Measurements from ENCODE around the gene NET1. TPM values are rescaled to one million over a fixed set of nuclear protein-coding genes. Genes with fewer than 3 reads are reported as not detected.
"Not testable (repeated sequence)": the region's sequence is repeated elsewhere in the genome, so short reads cannot be mapped to it uniquely, and the experiment has no call there.

Gene NET1
- polyA plus RNA-seq, 1 experiment, result 62.5 TPM

DNA sequence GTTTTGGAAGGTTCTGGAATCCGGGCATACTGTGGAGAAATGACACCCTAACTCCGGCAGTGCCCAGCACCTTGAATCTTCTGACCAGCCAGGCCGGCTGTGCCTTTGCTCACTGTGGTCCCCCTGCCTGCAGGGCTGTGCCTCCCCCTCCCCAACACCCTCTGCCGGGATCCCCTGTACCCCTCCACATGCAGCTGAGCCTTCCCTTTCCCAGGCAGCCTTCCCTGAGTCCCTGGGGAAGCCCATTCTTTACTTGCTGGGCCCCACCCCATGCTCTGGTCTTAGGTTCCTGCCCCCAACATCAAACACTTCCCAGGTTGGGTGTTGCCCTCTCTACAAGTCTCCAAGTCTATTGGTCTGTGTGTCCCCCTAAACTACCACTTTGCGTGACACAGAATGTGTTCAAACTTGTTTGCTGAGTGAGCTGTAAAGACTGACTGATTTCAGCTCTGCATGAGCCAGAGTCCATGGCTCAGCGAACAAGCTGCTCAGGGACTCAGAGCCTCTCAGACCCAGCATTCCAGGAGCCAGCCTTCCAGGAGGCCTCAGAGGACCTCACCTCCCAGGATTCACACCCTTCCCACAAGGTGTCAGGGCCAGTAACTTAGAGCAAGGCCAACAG, 55.4 kb downstream of the NET1 start:
- Histone ChIP-seq H3K27me3 (ENCODE audit: control insufficient read depth, insufficient read depth, low read length) (no peaks in the 10 kb centered on the region), H3K4me3 (ENCODE audit: low read depth, low read length) (no peak overlapping the region), H3K36me3 (ENCODE audit: control insufficient read depth, insufficient read depth, low read length) (no peaks in the 10 kb centered on the region)
- CTCF ChIA-PET, result interaction anchor here (0.8 to 2.2 kb wide), 5 partner anchors 11 to 161 kb away, joined by 3 to 8 read pairs (median 4); no protein-coding TSS in a partner anchor
- POLR2A ChIA-PET, result no interaction called here
- no peak for TF ChIP-seq CTCF (IDR thresholded peaks at IDR 0.05; ENCODE audit: insufficient read depth, low read depth, low read length)
- DNase-seq (ENCODE audit: low read depth), result no peak

DNA sequence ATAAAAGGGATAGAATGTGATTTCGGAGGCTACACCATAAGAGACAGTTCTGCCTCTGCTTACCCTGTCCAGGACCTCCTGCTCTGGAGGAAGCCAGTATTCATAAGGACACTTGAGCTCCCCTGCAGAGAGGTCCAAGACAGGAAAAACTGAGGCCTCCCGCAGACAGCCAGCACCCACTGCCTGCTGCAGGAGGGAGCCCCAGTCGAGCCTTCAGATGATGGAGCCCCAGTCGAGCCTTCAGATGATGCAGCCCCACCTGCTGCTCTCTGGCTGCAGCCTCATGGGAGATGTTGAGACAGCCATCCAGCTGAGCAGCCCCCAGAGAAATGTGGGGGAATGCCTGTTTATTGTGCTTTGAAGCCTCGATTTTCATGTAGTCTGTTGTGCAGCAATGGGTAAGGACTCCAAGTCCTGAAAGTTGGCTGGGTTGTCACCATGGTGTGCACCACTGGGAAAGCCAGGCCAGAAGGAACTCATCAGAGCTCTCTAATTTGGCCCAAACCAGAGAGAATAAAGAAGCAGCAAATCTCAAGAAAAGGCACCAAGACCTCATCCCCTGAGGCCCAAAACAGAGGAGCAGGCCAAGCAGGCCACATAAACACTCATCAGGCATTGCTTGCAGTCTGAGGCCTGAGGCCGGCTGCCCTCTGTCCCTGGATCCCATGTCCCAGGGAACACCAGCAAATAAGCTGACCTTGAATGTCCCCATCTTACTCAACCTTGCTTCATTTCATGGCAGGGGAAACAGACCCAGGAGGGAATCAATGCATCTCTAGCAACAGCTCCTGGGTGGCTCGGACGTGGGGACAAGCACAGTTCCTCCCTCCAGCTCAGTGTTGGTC, 56.1 kb downstream of the NET1 start:
- no peak for DNase-seq (ENCODE audit: low read depth)
- TF ChIP-seq CTCF (IDR thresholded peaks at IDR 0.05; ENCODE audit: insufficient read depth, low read depth, low read length), result no peak
- ChIA-PET POLR2A (no interaction called here), CTCF (interaction anchor here (0.8 to 2.2 kb wide), 3 partner anchors 12 to 155 kb away, joined by 3 to 8 read pairs (median 4); no protein-coding TSS in a partner anchor)
- no peaks in the 10 kb centered on the region for H3K27me3 ChIP-seq (ENCODE audit: control insufficient read depth, insufficient read depth, low read length)
- no peak overlapping the region for H3K4me3 ChIP-seq (ENCODE audit: low read depth, low read length)
- H3K36me3 ChIP-seq (ENCODE audit: control insufficient read depth, insufficient read depth, low read length), result no peaks in the 10 kb centered on the region

- no peak overlapping the region for H3K4me3 ChIP-seq (ENCODE audit: low read depth, low read length)
- ChIA-PET CTCF (interaction anchor here (0.8 kb wide), 1 partner anchor 132 kb away, joined by 3 read pairs; no protein-coding TSS in a partner anchor), POLR2A (no interaction called here)
- TF ChIP-seq CTCF (IDR thresholded peaks at IDR 0.05; ENCODE audit: insufficient read depth, low read depth, low read length), result no peak
- no peaks in the 10 kb centered on the region for H3K27me3 ChIP-seq (ENCODE audit: control insufficient read depth, insufficient read depth, low read length)
- DNase-seq (ENCODE audit: low read depth), result no peak
- H3K36me3 ChIP-seq (ENCODE audit: control insufficient read depth, insufficient read depth, low read length), result no peaks in the 10 kb centered on the region
Observed at GRCh38 chr10:5469353-5470061, 57.1 kb downstream of the NET1 start.

- Histone ChIP-seq H3K4me3 (ENCODE audit: low read depth, low read length) (no peak overlapping the region), H3K27me3 (ENCODE audit: control insufficient read depth, insufficient read depth, low read length) (no peaks in the 10 kb centered on the region), H3K36me3 (ENCODE audit: control insufficient read depth, insufficient read depth, low read length) (no peaks in the 10 kb centered on the region)
- no peak for DNase-seq (ENCODE audit: low read depth)
- POLR2A ChIA-PET, result no interaction called here
- no peak for TF ChIP-seq CTCF (IDR thresholded peaks at IDR 0.05; ENCODE audit: insufficient read depth, low read depth, low read length)
- CTCF ChIA-PET, result no interaction called here
Observed at GRCh38 chr10:5470062-5470751, 57.9 kb downstream of the NET1 start.

DNA sequence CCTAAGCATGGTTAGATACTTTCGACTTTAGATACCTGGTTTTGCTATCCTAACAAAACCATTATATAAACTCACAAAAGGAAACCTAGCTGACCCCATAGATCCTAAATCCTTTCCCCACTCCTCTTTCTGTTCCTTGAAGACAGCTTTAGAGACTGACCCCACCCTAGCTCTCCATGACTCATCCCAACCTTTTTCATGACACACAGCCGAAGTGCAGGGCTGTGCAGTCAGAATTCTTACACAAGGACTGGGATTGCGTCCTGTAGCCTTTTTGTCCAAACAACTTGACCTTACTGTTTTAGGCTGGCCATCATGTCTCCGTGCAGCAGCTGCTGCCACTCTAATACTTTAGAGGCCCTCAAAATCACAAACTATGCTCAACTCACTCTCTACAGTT, 62.3 kb downstream of the NET1 start:
- H3K27me3 ChIP-seq (ENCODE audit: control insufficient read depth, insufficient read depth, low read length); POLR2A ChIA-PET; DNase-seq (ENCODE audit: low read depth); H3K36me3 ChIP-seq (ENCODE audit: control insufficient read depth, insufficient read depth, low read length); H3K4me3 ChIP-seq (ENCODE audit: low read depth, low read length): not testable (repeated sequence)
- CTCF ChIA-PET, result interaction anchor here (0.7 kb wide), 1 partner anchor 32 kb away, joined by 3 read pairs; no protein-coding TSS in a partner anchor

DNA sequence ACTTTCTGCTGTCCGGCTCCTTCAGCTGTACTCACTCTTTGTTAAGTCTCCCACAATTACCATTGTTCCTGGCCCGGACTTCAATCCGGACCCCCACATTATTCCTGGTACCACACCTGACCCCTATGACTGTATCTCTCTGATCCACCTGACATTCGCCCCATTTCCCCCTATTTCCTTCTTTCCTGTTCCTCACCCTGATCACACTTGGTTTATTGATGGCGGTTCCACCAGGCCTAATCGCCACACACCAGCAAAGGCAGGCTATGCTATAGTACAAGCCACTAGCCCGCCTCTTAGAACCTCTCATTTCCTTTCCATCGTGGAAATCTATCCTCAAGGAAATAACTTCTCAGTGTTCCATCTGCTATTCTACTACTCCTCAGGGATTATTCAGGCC, 62.7 kb downstream of the NET1 start:
- POLR2A ChIA-PET, result not testable (repeated sequence)
- CTCF ChIA-PET, result interaction anchor here (0.7 kb wide), 1 partner anchor 32 kb away, joined by 3 read pairs; no protein-coding TSS in a partner anchor

DNA sequence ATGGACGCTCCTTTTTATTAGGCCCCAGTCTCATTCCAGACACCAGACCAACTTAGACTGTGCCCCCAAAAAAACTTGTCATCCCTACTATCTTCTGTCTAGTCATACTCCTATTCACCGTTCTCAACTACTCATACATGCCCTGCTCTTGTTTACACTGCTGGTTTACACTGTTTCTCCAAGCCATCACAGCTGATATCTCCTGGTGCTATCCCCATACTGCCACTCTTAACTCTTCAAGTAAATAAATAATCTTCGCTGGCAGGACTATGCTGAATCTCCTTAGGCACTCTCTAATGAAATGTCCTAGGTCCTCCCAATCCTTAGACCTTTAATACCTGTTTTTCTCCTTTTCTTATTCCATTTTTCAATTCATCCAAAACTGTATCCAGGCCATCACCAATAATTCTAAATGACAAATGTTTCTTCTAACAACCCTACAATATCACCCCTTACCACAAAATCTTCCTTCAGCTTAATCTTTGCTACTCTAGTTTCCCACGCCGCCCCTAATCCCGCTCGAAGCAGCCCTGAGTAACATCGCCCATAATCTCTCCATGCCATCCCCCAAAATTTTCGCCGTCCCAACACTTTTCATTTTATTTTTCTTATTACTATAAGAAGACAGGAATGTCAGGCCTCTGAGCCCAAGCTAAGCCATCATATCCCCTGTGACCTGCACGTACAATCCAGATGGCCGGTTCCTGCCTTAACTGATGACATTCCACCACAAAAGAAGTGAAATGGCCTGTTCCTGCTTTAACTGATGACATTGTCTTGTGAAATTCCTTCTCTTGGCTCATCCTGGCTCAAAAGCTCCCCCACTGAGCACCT, 63.8 kb downstream of the NET1 start:
- H3K4me3 ChIP-seq (ENCODE audit: low read depth, low read length); DNase-seq (ENCODE audit: low read depth); H3K27me3 ChIP-seq (ENCODE audit: control insufficient read depth, insufficient read depth, low read length); POLR2A ChIA-PET; H3K36me3 ChIP-seq (ENCODE audit: control insufficient read depth, insufficient read depth, low read length): not testable (repeated sequence)
- CTCF ChIA-PET, result interaction anchor here (0.6 kb wide), 1 partner anchor 154 kb away, joined by 3 read pairs; no protein-coding TSS in a partner anchor

More for the DNA sequence above, 62.7 kb downstream of the NET1 start:
- DNase-seq (ENCODE audit: low read depth); H3K4me3 ChIP-seq (ENCODE audit: low read depth, low read length); H3K36me3 ChIP-seq (ENCODE audit: control insufficient read depth, insufficient read depth, low read length); H3K27me3 ChIP-seq (ENCODE audit: control insufficient read depth, insufficient read depth, low read length): not testable (repeated sequence)
